ENCODE measurements around the gene TNFAIP8.

The TNFAIP8 gene

DNA sequence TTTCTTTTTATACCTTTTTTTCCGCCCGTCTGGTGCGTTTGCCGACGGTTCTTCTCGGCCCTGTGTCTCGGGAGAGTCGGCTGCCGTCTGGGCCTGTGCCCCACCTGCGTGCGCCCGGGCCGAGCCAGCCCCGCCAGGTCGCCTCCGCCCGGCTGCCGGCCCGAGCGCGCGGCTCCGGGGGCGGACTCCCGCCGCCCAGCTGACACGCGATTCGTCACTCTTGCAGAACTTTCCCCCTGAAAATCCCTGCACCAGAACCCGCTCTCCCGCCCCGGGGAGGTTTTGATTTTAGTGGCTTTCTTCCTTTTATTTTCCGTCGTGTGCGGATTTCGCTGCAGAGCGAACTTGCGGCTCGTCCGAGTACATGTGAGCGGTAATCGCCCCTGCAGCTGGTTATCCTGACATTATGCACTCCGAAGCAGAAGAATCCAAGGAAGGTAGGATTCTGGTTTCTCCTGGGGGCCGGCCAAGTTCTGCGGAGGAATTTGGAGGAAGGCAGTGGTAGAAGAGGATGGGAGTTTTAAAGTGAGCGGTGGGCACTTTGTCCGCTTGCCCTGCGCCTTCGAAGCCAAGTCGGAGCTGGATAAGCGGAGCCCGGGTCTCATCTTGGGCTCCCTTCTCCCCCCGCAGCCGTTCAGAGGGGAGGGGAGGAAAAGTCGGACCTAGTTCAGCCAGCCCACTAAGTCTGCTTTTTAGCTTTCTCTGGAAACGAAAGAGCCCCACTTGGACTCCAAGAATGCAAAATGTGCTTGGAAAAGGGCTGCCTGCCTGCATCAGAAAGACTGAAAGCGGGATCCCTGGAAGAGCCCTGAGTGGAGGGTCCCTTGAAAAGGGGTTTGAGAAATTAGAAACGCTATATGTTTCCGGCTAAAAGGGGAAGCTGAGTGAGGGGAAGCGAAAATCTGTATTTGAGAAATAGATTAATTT lies at the start of gene TNFAIP8:
TSS of gene TNFAIP8 (plus strand) at position 335 of the 927 bp plus-strand sequence. CDS start at position 407, 72 bp downstream.
- TF ChIP-seq, protein P1, sequence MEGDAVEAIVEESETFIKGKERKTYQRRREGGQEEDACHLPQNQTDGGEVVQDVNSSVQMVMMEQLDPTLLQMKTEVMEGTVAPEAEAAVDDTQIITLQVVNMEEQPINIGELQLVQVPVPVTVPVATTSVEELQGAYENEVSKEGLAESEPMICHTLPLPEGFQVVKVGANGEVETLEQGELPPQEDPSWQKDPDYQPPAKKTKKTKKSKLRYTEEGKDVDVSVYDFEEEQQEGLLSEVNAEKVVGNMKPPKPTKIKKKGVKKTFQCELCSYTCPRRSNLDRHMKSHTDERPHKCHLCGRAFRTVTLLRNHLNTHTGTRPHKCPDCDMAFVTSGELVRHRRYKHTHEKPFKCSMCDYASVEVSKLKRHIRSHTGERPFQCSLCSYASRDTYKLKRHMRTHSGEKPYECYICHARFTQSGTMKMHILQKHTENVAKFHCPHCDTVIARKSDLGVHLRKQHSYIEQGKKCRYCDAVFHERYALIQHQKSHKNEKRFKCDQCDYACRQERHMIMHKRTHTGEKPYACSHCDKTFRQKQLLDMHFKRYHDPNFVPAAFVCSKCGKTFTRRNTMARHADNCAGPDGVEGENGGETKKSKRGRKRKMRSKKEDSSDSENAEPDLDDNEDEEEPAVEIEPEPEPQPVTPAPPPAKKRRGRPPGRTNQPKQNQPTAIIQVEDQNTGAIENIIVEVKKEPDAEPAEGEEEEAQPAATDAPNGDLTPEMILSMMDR (IDR thresholded peaks at IDR 0.05; ENCODE audit: insufficient read depth, low read depth, low read length, missing control alignments): no peak
- DNase-seq (ENCODE audit: low read depth): peak; percentile 87
- H3K4me3 ChIP-seq (ENCODE audit: low read depth, low read length): peak within 1 kb of the TSS; percentile 57

DNA sequence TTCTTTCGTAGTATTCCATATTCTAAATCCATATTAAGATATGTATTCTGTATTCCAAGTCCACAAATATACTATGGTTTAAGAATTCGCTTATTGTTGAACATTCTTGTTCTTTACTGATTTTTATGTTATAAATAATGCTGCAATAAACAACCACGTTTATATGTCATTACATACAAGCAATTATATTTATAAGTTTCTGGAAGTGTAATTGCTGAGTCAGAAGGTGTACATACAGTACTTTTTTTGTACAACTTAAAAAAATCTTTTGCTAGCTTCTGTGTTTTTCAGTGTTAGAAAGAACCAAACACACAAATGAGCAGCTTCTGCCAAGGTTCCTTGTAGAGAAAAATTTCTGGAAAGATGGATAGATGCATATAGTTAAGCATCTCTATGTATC lies 48.6 kb upstream of the TNFAIP8 start:
- H3K4me3 ChIP-seq (ENCODE audit: low read depth, low read length): no peak overlapping the region
- no peak for DNase-seq (ENCODE audit: low read depth)
- TF ChIP-seq, protein P1 (IDR thresholded peaks at IDR 0.05; ENCODE audit: insufficient read depth, low read depth, low read length, missing control alignments): no peak

DNA sequence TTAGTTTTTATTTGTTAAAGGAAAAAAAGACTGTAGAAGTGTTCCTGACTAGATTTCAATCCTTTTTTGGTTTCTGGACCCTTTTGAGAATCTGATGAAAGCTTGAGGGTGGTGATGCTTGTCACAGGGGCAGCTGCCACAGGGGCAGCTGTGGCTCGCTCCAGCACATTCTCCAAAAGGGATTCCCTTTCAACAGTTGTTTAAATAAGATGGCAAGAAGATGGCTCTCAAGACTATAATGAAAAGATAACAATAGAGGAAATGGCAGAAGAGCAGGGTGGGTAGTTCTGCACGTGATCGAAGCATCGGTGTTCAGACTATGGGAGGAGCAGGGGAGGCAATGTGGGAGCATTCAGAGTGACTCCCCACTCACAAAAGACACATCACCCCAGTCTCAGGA lies 46.5 kb upstream of the TNFAIP8 start:
- no peak for DNase-seq (ENCODE audit: low read depth)
- no peak overlapping the region for H3K4me3 ChIP-seq (ENCODE audit: low read depth, low read length)
- TF ChIP-seq, protein P1 (IDR thresholded peaks at IDR 0.05; ENCODE audit: insufficient read depth, low read depth, low read length, missing control alignments): no peak

DNA sequence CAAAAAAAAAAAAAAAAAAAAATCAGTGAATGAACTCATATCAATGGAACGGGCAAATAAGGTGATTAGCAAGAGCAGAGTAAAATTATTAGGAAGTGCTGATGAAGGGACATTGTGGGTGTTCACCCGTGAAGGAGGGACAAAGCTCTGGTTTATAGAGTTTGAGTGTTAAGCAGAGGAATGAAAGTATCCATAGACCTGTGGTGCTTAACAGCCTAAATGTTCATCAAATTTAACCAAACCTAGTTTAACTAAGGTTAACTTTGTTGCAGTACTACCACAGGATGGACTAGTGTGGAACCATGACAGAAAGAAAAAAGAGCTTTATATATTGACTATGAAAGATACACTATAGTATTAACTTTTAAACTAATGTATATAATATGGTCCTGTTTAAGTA lies 44.1 kb upstream of the TNFAIP8 start:
- H3K4me3 ChIP-seq (ENCODE audit: low read depth, low read length): no peak overlapping the region
- no peak for DNase-seq (ENCODE audit: low read depth)
- TF ChIP-seq, protein P1 (IDR thresholded peaks at IDR 0.05; ENCODE audit: insufficient read depth, low read depth, low read length, missing control alignments): no peak

DNA sequence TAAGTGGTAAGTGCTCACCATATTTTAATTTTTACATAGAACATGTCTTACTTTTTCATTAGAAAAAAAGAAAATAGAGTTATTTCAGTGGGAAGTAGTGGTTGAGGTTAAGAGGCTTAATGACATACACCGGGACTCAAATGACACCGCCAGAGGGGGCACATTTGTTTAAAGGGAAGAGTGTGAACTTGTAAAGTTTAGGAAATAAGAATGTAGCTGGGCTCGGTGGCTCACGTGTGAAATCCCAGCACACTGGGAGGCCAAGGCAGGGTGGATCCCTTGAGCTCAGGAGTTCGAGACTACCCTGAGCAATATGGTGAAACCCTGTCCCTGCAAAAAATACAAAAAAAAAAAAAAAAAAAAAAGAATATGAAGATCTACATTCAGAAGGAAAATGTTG lies 43.4 kb upstream of the TNFAIP8 start:
- H3K4me3 ChIP-seq (ENCODE audit: low read depth, low read length): no peak overlapping the region
- TF ChIP-seq, protein P1 (IDR thresholded peaks at IDR 0.05; ENCODE audit: insufficient read depth, low read depth, low read length, missing control alignments): no peak
- DNase-seq (ENCODE audit: low read depth): no peak

DNA sequence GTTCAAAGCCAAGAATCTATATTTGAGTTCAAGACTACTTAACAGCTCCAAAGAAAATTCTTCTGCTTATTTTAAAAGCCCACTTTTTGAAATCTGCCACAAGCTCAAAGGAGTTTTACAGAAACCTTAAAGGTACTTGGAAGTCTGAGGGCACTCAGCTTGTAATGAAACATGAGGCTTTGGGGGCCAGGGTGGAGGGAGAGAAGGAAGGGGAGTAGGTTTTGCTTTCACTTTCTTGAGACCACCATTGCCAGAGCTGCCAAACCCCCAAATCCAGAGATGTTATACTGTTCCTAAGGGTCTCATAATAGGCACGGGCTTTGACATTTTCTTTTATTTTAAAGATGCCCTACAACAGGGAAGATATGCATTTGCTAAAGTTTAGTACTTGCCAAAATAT lies 42.6 kb upstream of the TNFAIP8 start:
- DNase-seq (ENCODE audit: low read depth): no peak
- no peak overlapping the region for H3K4me3 ChIP-seq (ENCODE audit: low read depth, low read length)
- TF ChIP-seq, protein P1 (IDR thresholded peaks at IDR 0.05; ENCODE audit: insufficient read depth, low read depth, low read length, missing control alignments): no peak
